ENCODE measurements around the gene GRK5.

Gene GRK5

DNA sequence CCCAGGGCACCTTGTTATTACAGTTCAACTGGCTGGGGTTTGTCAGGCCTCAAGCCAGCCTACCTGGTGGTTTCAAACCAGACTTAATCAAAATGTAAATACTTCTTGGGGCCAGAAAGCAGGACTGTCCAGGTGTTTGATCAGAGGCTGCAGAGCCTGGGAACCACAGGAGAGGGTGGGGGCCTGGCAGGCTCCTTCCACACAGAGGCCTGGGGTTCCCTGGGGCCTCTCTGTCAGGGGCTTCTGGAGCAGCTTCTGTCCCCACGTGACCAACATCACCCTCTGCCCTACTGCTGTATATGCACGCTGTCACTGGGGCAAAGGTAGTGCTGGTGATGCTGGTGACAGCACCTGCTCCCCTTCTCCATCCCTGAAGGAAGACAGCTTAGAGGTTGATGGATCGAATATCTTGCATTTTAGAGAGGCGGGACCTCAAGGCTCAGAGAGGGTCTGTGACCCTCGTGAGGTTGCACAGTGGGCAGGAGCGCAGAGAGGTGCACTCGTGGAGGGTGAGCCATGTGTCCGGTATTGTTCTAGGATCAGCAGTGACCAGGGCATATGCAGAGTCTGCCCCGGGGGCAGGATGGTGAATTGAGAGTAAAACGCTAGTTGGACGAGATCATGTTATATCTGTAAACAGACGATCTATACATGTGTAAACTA lies 95.4 kb downstream of the GRK5 start:
- no peak for DNase-seq

DNA sequence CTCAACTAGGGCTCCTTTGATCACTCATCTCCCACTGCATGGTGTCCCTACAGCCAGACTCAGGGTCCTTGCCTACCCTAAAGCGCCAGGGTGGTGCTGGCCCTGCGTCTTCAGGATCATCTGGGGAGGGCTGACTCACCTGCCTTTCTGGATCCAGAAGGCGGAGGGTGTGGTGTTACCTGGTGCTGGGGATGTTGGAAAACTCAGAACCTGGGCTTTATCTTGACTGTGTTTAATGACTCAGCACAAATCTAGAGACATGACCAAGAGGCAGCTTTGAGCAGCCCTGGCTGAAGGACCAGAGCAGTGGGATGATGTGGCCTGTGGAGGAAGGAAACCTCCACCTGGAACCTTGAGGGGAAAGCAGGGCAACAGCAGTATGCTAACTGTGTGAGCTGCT lies 96.5 kb downstream of the GRK5 start:
- DNase-seq, result no peak

DNA sequence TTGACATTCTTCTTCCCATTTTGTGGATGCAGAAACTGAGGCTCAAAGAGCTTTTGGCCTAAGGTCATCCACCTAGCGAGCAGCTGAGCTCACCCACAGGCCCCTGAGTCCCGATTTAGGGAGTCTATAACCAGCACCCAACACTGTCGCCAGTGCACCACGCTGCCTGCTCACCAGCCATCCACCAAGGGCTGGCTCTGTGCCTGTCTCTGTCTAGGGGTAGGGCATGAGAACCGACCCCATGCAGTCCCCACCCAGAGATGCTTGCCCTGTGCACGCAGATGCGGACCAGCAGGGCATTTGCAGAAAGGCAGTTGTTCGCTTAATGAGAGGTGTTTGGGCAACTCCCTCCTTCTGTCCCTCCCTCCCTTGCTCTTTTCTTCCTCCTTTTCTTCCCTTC lies 97.2 kb downstream of the GRK5 start:
- DNase-seq, result no peak

DNA sequence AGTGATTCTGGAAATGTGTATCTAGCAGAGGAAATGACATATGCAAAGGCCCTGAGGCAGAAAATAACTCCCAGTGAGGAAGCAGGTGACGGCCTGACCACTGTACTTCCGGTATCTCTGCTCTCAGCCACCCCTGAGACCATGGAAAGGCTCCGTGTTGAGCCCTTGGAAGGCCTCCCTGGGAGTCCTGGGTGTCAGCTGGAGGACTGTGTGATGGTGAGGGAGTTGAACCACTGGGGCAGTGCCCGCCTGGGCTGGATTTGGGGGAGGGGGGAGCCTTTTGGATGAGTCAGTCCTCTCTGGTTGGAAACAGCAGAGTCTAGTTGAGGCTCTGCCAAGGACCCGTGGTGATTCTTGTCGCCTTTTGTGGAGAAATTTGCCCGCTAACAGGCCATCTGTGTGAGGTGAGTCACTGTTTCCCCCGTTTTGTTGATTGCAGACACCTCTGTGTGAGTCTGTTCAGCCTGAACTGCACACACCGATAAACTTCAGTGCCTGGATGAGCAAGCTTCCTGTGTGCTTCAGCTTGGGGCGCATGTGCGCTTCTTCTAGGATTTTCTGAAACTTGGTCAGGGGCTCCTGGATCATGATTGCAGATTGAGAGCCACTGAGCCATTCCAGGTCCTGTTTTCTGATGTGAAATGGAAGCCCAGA lies 98.6 kb downstream of the GRK5 start:
- DNase-seq, result no peak

DNA sequence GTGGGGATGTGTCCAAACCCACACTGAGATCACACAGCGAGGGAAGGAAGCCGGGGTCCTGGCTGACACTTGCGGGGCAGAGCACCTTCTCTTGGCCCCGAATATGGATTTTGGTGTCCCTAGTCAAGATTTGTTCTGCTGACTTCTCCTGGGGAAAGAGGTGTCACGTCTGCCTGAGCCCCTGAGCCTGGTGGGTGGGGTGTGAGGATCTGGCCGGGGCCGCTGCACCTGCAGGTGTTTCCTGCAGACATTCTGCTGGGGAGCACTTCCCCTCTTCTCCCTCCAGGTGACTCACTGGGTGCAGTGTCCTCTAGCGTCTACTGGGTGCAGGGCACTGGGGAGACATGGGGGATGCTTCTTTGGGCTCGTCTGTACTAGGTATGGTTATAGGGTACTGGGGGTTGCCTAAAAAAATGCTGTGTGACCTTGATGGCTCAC lies 99.2 kb downstream of the GRK5 start:
- no peak for DNase-seq

DNA sequence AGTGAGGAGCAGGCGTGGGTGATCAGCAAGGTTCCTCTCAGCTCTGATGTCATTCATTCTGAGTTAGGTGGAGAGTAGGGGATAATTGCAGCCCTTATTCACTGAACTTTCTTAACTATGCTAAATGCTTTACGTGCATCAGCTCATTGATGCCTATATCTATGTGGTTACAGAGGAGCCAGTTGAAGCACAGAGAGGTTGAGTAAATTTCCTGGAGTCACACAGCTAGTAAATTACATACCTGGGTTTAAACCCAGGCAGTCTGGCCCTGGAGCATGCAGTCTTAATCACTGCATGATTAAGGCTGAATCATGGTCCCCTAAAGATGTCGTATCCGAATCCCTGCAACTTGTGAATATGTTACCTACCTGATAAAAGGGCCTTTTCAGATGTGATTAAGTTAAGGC lies 99.6 kb downstream of the GRK5 start:
- no peak for DNase-seq

DNA sequence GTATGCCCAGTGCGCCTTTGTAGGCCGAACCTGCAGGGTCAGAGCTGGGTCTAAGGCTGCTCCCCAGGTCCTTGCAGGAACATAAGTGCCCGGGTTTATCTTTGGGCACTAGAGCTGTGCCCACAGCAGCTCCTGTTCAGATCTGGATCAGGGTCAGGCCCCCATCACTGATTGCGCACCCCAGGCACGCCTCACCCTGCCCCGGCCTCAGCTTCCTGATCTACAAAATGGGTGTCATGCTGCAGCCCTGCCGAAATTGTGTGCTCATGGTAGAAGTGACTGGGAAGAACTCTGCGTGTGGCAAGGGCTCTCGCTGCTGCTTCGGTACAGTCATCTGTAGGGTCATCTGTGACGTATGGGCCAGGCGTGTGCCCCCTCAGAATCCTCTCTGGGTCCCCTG lies 100.7 kb downstream of the GRK5 start:
- no peak for DNase-seq

DNA sequence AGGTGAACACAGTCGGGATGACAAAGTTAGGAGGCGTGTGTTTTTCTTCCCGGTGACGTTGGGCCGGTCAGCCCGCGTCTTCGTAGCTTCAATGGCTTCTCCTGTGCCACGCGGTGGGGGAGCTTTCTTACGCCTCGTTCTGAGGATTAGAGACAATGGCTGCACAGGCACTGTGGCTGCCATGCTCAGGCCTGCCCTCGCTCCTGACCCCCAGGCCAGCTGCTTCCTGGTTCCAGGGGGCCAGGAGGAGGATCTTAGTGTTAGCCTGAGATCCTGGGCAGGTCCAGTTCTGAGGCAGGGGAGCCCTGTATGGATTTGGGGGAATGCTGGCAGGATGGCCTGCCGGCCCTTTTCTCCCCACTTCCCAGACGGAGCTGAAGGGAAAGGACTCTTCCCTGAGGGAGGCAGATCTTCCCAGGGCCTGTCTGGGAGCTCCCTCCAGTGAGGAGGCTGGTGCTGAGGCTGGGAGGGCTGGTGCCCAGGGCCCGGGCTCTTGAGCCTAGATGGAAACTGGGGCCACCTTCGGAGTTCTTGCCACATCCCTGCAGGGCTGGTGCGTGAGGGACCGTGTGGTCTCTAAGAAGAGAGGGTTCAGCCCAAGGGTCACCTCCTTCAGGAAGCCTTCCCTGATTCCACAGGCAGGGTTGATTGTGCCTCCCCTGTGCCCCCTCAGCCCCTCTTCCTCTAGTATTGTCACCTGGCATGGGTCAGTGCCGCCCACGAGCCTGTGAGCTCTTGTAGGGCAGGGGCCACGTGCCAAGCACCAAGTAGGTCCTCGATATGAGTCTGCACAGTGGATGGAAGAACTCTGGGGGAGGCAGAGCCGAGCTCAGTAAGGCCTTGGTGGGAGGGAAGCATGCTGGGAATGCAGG lies 101.4 kb downstream of the GRK5 start:
- DNase-seq, result no peak

DNA sequence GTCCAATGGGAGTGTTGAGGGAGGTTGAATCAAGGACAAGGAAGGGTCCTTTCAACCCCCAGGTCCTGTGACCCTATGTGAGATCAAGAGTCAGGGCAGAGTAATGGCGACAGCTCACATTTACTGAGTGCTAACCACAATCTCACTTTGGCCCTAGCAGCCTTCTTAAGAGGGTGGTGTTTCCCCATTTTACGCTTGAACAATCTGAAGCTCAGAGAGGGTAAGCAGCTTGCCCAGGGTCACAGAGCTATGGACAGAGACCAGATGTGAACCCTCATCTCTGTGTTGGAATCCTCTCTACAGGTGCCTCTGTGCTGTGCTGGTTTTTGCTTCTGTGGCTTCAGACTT lies 102.0 kb downstream of the GRK5 start:
- no peak for DNase-seq

DNA sequence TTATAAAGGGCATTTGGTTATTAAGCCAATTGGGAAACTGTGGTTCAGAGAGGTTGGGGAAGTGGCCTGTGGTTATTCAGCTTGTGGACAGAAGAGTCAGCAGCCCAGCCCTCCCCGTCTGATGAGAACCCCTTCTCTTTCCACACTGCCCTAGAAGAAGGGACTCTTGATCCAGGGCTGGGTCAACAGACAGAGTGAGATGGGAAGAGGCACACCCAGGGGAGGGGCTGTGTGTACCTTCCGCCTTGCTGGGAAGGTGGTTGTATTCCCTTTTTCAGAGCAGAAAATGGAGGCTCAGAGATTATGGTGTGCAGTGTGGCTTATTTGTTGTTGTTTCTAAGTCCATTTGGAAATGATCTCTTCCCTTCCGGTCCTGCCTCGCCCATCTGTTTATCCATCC lies 103.4 kb downstream of the GRK5 start:
- DNase-seq, result no peak

DNA sequence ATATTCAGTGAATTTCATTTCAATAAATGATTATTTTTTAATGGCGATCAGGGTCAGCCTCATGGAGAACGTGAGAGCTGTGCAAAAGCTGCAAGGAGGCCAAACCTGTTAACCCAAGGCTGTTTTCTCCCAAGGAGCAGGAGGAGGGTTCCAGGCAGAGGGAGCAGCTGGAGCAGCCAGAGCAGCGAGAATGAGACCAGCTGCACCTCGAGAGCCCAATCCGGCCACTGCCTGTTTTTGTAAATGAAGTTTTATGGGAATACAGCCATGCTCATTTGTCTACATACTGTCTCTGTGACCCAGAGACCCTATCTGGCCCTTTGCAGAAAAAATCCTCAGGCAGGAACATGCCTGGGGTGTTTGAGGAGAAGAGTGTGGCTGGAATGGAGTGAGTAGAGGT lies 104.9 kb downstream of the GRK5 start:
- no peak for DNase-seq

DNA sequence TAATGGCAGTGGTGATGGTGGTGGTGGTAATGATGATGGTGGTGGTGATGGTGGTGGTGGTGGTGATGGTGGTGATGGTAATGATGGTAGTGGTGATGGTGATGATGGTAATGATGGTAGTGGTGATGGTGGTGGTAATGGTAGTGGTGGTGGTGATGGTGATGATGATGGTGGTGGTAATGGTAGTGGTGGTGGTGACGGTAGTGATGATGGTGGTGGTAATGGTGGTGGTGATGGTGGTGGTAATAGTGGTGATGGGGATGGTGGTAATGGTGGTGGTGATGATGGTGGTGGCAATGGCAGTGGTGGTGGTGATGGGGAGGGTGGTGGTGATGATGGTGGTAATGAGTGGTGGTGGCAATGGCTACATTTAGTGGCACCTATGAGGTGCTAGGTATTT lies 105.7 kb downstream of the GRK5 start:
- no peak for DNase-seq

DNA sequence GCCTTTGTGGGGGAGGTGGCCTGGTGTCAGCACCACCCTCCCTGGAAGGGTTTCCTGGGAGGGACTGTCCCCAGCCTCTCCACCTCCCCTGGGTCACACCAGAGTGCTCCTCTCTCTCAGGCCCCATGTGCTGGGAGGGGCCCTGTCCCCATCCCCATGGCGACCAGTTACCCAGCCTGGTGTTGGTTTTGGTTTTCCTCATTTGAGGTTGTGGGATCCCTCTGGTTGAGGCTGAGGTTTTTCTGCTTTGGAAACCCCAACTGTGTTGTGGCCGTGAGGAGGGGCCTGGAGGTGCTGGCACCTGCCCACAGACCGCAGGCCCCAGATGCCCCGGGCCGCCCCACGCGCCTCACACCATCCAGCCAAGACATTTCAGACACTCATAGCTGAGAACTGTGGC lies 106.3 kb downstream of the GRK5 start:
- DNase-seq, result no peak

DNA sequence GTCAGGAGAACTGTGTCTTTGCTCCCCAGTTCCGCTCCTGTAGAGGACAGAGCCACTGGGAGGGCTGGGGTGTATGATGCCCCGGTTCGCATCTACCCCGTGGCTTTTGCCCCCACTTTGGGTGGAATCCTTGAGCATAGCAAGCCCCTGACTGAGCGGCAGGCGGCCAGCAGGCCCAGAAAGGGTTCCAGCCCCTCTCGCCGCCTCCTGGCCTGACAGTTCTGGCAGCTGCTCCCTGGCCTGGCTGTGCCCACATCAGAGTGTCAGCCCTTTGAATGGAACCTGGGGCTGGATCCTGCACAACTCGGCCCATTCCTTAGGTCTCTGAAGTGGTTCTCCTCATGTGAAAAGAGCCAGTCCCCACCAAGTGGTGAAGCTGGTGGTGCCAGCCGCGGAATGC lies 106.7 kb downstream of the GRK5 start:
- DNase-seq, result no peak

DNA sequence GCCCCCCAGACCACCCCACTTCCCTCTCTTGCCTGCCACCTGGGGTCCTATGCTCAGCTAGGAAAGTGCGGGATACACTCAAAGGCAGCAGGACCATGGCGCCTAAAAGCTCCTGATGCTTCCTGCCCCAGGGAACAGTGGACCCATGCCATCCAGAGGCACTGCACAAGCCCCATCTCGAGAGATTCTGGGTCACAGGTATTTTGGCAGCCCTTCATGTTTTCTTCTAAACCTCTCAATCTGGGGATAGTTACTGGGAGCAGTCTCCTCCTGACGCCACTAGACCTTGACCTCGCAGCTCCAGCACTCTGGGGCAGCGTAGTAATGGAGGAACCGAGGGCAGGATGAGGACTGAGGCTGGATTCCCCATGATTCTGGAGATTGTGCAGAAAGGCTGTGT lies 107.1 kb downstream of the GRK5 start:
- DNase-seq, result no peak

DNA sequence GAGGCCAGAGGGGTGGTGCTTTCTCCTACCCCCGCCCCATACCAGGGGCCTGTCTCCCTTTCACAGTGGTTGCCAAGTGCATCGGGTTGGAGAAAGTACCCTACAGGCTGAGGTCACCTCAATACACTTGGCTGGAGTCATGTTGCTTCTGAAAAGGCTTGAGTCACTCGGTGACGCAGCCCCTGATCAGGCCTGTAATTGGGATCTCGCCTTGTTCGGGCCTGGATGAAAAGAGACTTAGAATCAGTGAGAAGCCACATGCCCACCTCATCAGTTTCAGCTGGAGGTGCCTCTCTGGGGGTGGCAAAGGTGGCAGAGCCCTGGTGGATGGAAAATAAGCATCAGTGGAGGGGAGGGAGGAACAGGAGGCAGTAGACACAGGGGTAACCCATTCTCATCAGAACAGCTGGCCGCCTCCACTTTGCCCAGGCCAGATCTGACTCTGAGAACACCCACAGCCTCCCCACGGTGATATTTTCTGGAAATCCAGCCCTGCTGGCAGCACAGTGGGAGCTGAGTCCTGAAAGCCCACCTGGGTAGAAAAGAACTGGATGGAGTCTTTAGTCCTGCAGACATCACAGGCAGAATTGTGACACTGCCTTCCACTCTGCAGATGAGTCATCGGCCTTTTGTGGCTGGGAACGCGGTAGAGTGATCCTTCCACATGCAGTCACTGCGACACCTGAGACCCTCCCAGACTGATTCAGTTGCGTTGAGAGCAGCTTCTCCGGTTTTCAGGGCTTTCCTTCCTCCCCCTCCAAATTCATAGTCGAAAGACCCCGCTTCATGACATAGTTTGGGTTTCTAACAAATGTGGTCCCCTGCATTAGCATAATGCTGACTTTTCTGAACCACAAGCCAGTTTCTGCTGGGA lies 108.0 kb downstream of the GRK5 start:
- peak; percentile 2 for DNase-seq

DNA sequence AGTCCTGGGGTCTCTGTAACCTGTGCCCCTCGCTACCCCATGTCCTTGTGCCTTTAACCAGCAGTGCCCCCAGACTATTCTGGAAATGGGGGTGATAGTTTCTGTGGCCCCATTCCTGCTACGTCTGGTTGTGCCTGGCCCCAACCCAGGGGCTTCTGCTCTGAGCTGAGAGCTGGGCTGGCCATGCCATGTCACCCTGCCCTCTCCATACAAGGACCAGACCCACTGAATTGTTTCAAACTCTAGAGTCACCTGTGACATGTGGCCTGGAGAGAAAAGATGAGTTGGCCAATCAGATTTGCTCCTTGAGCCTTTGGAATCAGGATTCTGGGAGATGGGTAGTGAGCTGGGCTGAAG lies 108.6 kb downstream of the GRK5 start:
- no peak for DNase-seq

DNA sequence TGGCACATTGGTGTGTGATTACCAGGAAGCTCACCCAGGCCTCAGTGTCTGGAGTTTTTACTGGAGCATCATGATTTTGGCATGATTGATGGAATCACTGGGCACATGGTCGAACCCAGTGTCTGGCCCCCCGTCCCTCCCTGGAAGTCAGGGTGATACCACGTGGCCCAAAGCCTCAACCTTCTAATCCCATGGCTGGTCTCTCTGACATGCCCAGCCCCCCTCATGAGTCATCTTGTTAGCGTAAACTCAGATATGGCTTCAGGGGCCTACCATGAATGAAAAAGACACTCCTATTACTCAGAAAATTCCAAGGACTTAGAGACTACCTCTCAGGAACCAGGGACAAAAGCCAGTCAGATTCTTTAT lies 109.3 kb downstream of the GRK5 start:
- no peak for DNase-seq

DNA sequence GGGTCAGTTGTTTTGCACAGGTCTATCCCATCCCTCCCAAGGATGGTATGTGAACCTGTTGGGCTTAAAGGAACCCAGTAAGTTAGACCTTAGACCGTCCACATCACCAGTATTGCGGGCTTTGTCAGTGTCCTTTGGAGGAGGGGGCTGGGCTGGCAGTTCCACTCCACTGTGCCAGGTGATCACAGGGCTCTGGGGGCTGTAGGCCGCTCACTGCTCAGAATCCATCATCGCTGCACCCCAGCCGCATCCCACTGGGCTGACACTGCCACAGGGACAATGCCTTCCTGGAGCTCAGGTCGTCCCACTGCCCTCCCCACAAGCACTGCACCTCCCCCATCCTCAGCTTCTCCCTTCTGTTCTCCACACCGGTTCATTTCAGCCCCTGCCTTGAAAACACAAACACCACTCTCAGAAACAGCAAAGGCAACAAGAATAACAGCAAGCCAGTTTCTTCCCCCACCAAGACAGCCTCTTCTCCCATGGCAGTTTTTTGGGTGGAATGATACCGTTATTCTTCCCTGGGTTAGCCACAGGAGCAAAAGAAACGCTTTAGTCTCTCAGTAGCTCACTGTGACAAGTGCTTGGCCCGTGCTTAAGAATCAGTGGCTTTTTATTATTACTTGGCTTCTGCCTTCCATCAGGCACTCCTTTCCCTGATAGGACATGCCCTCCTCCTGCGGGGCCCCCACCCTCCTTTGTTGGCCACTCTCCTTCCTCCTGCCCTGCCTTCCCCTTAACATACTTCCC lies 111.2 kb downstream of the GRK5 start:
- no peak for DNase-seq

DNA sequence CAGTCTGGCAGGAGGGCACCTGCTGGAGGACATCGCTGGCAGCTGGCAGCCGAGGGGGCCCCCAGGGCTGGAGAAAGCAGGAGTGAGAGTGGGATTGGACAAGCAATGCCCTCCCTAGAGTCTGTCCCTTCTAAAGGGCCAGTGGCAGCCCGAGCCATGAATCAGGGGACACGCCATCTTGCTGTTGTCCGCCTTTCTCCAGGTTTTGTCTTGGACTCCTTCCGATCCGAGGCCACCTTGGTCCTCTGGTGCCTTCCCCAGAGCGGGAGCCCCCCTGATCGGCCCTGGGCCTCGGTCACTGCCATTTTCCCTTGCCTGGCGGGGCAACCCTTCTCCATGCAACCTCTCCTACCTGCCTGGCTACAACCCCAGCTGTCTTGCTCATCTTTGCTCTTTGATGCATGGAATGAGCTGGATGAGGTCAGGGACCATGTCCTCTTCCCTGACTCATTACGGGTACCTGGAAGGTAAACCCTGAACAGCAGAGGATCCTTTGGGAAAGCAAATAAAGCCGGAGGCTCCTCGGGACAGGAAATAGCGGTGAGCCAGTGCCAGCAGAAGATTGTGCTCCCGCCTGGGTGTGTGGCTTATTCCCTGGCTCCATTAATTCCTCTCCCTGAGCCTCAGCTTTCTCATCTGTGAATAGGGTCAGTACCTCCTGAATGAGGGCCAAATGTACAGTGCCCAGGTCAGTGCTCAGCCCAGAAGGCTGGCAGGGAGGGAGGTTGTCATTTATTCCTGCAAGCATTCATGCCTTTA lies 112.0 kb downstream of the GRK5 start:
- DNase-seq, result no peak

DNA sequence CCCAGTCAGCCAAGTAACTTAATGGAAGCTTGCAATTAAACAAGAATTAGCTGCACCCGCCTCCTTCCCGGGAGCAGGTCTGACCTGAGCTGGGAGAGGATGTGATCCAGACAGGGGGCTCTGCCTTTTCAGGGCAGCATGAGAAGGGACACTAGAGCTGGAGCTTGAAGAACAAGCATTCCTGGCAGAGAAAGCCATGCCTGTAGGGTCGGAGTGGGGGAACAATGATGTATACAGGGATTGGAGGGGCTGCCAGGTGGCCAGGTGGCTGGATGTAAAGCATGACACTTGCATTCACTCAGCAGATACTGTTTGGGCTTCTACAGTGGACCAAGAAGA lies 112.5 kb downstream of the GRK5 start:
- DNase-seq, result no peak

DNA sequence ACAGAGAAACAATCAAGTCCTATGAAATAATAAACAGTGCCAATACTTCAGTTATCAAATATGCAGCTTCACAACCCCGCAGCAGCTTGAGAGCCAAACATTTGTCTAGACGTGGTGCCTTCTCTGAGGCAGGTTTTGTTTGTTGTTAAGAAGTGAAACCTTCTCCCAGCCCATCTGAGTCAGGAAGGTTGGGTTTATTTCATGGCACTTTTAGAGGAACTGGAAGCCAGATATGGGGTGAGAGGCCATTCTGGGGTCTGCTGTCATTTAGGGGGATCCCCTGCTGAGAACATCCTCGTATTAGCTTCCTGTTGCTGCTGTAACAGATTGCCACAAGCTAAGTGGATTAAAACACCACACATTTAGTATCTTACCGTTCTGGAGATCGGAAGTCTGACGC lies 113.6 kb downstream of the GRK5 start:
- no peak for DNase-seq

All from NCI-H2227 treated with DMSO at 0.1 percent for 48 hours (cell line).